Tibial nerve (tissue), 4 donors: ENCODE results near the gene SEMA3F. TPM values are rescaled to one million over a fixed set of nuclear protein-coding genes. Genes with fewer than 3 reads are reported as not detected.

Source experiments
- DNase-seq, 2 donors: peaks; one replicate each; pipeline ENCODE4 v3.0.0-alpha.2; 2019; ENCODE audit warnings: low spot score in 2 of 2
- H3K27ac ChIP-seq, 4 donors: fragments of 200-600 bp; sonication (generic) in 3 of 4; one replicate each; pipeline ENCODE4 v1.5.1; 2017 to 2019; ENCODE audit warnings: mild to moderate bottlenecking in 1 of 4
- H3K27me3 ChIP-seq, 2 donors: fragments of 200-600 bp; sonication (generic) in 1 of 2; one replicate each; pipeline versions ENCODE4 v1.5.1 to v1.6.0; 2017 to 2019
- H3K36me3 ChIP-seq, 3 donors: fragments of 200-600 bp; sonication (generic); one replicate each; pipeline ENCODE4 v1.5.1; 2018 to 2019
- H3K4me1 ChIP-seq, 4 donors: fragments of 200-600 bp; sonication (generic) in 3 of 4; one replicate each; pipeline ENCODE4 v1.5.1; 2017 to 2019
- H3K4me3 ChIP-seq, 4 donors: fragments of 200-600 bp; sonication (generic) in 3 of 4; one replicate each; pipeline ENCODE4 v1.5.1; 2017 to 2019; ENCODE audit warnings: mild to moderate bottlenecking in 1 of 4, moderate library complexity in 1 of 4
- H3K9me3 ChIP-seq, 4 donors: fragments of 200-600 bp; sonication (generic) in 3 of 4; one replicate each; pipeline ENCODE4 v1.5.1; 2017 to 2019
- CTCF ChIP-seq, 5 experiments: fragments of 200-600 bp in 3 of 5; fragments of 450-650 bp in 2 of 5; sonication (generic) in 3 of 5; IDR thresholded peaks; one replicate each; pipeline ENCODE4 v1.5.1; 2016 to 2019; ENCODE audit warnings: antibody characterized with exemption in 5 of 5, mild to moderate bottlenecking in 3 of 5, moderate library complexity in 2 of 5
- EP300 ChIP-seq, 2 donors: sonication (generic); formaldehyde crosslinking; IDR thresholded peaks; one replicate each; pipeline ENCODE4 v1.6.1; 2017; ENCODE audit warnings: antibody characterized with exemption in 2 of 2, mild to moderate bottlenecking in 1 of 2
- POLR2A ChIP-seq, 2 donors: fragments of 450-650 bp; IDR thresholded peaks; one replicate each; pipeline ENCODE4 v1.6.1; 2017; ENCODE audit warnings: antibody characterized with exemption in 2 of 2, mild to moderate bottlenecking in 2 of 2, moderate library complexity in 2 of 2
- WGBS, 2 donors: methylation state at CpG; one replicate each; pipeline ENCODE4 v1.1.5; 2018; 5-methylcytosine and 5-hydroxymethylcytosine counted together
- total RNA-seq, 4 donors: library from RNA; depleted of rRNA; stranded (reverse); fragments of >200 nt; gene quantifications; one replicate each; pipeline ENCODE4 v1.1.0, GENCODE V29; 2016

SEMA3F gene
- total RNA-seq, 4 donors from 2014 or later, result 14.4 to 58.5 (median 17.4) TPM

DNA sequence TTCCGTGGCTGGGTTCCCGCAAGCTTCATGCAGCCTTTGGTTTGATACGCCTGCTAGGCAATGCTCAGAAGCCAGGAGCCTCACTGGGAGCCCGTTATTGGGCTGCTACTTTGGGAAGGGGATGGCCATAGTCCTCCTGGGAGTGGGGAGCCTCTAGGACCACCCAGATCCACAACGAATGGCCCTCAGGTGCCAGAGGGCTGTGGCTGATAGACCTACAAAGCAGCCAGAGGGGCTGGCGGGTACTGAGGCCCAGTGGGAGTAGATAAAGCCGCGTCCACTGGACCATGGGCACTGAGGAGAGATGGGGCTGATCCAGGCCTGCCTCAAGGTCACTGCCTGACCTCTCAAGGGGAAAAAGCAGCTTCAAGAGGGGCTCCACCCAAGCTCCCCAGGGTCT, 37.0 kb downstream of the SEMA3F start:
- no peak for TF ChIP-seq POLR2A (IDR thresholded peaks at IDR 0.05)
- no peak for TF ChIP-seq EP300 (IDR thresholded peaks at IDR 0.05)
- no peak for TF ChIP-seq CTCF (IDR thresholded peaks at IDR 0.05)
- Histone ChIP-seq H3K4me1 (peaks cover 0 to 25% (median 12%) of the 10 kb centered on the region in 4 donors), H3K27ac (no peak overlapping the region), H3K36me3 (no peaks in the 10 kb centered on the region), H3K27me3 (peaks cover 0 to 37% of the 10 kb centered on the region in 2 donors), H3K4me3 (no peak overlapping the region), H3K9me3 (no peaks in the 10 kb centered on the region)
- no peak for DNase-seq
- WGBS, 2 donors, result 77 to 86% methylated on average over 6 to 8 of the region's 8 CpGs

GRCh38 chr3:50192689-50193141, 37.6 kb downstream of the SEMA3F start:
- Histone ChIP-seq H3K36me3 (no peaks in the 10 kb centered on the region), H3K4me3 (no peak overlapping the region), H3K27ac (no peak overlapping the region), H3K27me3 (peaks cover 0 to 37% of the 10 kb centered on the region in 2 donors), H3K4me1 (peaks cover 0 to 25% (median 12%) of the 10 kb centered on the region in 4 donors), H3K9me3 (no peaks in the 10 kb centered on the region)
- peak; percentile 55 to 82 for DNase-seq
- 12 to 15% methylated on average over 16 to 17 of the region's 21 CpGs for WGBS, 2 donors
- no peak for TF ChIP-seq EP300 (IDR thresholded peaks at IDR 0.05)
- TF ChIP-seq CTCF (IDR thresholded peaks at IDR 0.05), result peak; percentile 88 to 94 (median 92)

DNA sequence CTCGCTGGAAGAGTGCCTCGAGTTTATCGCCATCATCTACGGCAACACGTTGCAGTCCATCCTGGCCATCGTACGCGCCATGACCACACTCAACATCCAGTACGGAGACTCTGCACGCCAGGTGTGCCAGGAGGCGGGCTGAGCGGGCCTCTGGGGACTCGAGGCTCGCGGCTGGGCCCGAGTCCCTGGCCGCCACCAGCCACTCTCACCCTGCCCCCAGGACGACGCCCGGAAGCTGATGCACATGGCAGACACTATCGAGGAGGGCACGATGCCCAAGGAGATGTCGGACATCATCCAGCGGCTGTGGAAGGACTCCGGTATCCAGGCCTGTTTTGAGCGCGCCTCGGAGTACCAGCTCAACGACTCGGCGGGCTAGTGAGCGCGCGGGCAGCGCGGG, 38.2 kb downstream of the SEMA3F start:
- peaks cover 0 to 37% of the 10 kb centered on the region in 2 donors for H3K27me3 ChIP-seq
- H3K36me3 ChIP-seq, result no peaks in the 10 kb centered on the region
- DNase-seq, result no peak
- no peak for TF ChIP-seq EP300 (IDR thresholded peaks at IDR 0.05)
- no peak for TF ChIP-seq CTCF (IDR thresholded peaks at IDR 0.05)
- TF ChIP-seq POLR2A (IDR thresholded peaks at IDR 0.05), result no peak
- H3K27ac ChIP-seq, result no peak overlapping the region
- peaks cover 0 to 25% (median 12%) of the 10 kb centered on the region in 4 donors for H3K4me1 ChIP-seq
- WGBS, 2 donors, result 38 to 48% methylated on average over 20 to 23 of the region's 36 CpGs
- no peak overlapping the region for H3K4me3 ChIP-seq
- no peaks in the 10 kb centered on the region for H3K9me3 ChIP-seq

GRCh38 chr3:50193746-50194127, 38.6 kb downstream of the SEMA3F start:
- H3K9me3 ChIP-seq, result no peaks in the 10 kb centered on the region
- TF ChIP-seq CTCF (IDR thresholded peaks at IDR 0.05) (no peak), EP300 (IDR thresholded peaks at IDR 0.05) (no peak), POLR2A (IDR thresholded peaks at IDR 0.05) (no peak)
- H3K27me3 ChIP-seq, result peaks cover 0 to 37% of the 10 kb centered on the region in 2 donors
- H3K4me1 ChIP-seq, result peaks cover 0 to 25% (median 12%) of the 10 kb centered on the region in 4 donors
- WGBS, 2 donors, result 24 to 26% methylated on average over 26 to 28 of the region's 34 CpGs
- no peaks in the 10 kb centered on the region for H3K36me3 ChIP-seq
- DNase-seq, result no peak
- no peak overlapping the region for H3K27ac ChIP-seq
- no peak overlapping the region for H3K4me3 ChIP-seq

DNA sequence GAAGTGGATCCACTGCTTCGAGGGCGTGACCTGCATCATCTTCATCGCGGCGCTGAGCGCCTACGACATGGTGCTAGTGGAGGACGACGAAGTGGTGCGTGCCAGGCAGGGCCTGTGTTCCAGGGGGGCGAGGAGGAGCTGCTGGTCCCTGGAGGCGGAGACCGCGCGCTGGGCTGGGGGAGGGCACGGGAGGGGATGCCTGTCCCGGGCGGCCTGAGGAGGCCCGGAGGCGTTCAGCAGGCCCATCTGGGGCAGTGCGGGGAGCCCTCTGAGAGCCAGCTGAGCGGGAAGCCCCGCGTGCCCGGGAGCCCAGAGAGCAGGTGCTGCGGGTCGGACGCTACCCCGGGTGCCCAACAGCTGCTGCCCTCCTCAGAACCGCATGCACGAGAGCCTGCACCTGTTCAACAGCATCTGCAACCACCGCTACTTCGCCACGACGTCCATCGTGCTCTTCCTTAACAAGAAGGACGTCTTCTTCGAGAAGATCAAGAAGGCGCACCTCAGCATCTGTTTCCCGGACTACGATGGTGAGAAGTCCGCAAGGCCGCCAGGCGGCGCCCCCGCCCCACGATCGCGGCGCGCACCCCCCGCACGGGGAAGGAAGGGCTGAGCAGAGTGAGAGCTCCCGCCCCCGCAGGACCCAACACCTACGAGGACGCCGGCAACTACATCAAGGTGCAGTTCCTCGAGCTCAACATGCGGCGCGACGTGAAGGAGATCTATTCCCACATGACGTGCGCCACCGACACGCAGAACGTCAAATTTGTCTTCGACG, 39.2 kb downstream of the SEMA3F start:
- 3 to 13% methylated on average over 17 to 39 of the region's 70 CpGs for WGBS, 2 donors
- Histone ChIP-seq H3K9me3 (no peaks in the 10 kb centered on the region), H3K4me3 (peak overlapping the region in 2 of 4 donors; percentile 4 to 20), H3K27me3 (peaks cover 0 to 42% of the 10 kb centered on the region in 2 donors), H3K4me1 (peaks cover 0 to 25% (median 12%) of the 10 kb centered on the region in 4 donors), H3K36me3 (no peaks in the 10 kb centered on the region), H3K27ac (no peak overlapping the region)
- TF ChIP-seq EP300 (IDR thresholded peaks at IDR 0.05) (no peak), POLR2A (IDR thresholded peaks at IDR 0.05) (no peak), CTCF (IDR thresholded peaks at IDR 0.05) (peak; percentile 73 to 95 (median 78))
- peak; percentile 33 to 47 for DNase-seq
